ENCODE data around the gene TTC27.

The TTC27 gene

GRCh38 chr2:32758232-32758631 is 130.4 kb downstream of the TTC27 start:
- DNase-seq = no peak

- no peak for DNase-seq
Observed at GRCh38 chr2:32760628-32761027, 132.8 kb downstream of the TTC27 start.

DNA sequence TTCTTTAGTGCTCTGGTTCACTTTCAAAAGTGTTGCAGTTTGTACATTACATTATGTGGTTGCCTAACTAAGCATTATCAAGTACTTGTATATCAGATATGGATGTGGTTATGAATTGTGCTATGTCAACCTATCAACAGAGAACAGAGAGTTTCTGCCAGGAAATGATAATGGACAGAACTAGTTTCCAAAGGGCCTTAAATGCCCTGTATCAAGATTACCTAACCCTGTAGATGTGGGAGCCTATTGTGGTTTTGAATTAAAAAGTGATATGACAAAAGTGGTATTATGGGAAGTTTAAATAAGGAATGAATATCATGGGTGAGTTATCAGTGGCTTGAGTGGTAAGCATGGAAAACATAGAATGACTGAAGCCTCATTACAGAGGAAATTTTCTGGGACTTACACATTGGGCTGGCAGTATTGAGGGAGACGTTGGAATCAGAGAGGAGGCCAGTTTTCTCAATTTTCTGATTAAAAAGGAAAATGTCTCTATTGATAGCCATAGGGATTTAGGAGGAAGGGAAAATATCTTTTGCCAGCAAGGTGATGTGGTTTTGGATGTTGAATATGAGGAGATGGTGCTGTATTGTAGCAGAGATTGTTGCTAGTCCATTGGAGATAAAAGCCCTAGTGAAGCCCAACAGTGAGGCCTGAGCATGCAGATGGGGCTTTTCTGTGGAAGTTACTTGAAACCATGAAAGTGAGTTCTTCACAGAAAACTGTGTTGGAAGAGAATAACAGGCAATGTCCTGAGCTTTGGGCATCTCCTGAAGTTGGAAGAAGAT is 140.7 kb downstream of the TTC27 start:
- DNase-seq = no peak

GRCh38 chr2:32770360-32770759 is 142.5 kb downstream of the TTC27 start:
- DNase-seq = no peak

- no peak for DNase-seq
Observed at GRCh38 chr2:32772638-32773447, 145.0 kb downstream of the TTC27 start.

DNA sequence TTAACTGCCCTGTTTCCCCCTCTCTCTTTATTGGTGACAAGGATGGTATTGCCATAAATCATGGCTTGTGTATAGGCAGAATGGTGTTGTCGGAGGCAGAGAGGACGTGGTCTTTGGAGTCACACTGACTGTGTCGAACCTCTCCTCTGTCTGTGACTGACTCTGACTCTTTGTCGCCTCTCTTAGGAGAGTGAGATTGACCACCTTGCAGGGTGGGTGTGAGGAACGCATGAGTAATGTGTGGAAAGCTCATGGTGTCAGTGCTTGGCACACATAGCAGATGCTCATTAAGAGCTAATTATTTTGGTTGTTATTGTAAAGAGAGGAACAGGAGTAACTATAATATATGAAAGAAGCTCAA is 145.6 kb downstream of the TTC27 start:
- DNase-seq = no peak

GRCh38 chr2:32775954-32776353 is 148.1 kb downstream of the TTC27 start:
- no peak for DNase-seq

- DNase-seq = no peak
Observed at GRCh38 chr2:32777714-32778113, 149.9 kb downstream of the TTC27 start.

- DNase-seq = no peak
Observed at GRCh38 chr2:32780961-32781360, 153.1 kb downstream of the TTC27 start.

DNA sequence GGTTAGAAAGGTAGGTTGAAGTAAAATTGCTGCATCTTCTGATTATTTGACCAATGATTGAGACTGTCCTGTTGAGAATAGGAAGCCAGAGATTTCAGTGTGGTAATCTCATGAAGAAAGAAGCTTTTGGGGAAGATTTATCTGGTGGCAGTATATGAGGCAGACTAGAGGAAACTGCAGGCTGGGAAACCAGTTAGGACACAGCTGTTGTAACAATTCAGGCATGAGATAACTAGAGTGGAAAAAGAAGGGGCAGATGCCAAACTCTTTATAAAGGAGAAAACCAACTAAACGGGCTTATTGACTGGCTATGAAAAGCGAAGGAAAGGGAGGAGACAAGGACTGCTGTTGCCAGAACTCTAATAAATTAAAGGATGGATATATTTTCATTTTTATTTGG is 155.6 kb downstream of the TTC27 start:
- DNase-seq = no peak

GRCh38 chr2:32783933-32784332 is 156.1 kb downstream of the TTC27 start:
- DNase-seq = no peak

DNA sequence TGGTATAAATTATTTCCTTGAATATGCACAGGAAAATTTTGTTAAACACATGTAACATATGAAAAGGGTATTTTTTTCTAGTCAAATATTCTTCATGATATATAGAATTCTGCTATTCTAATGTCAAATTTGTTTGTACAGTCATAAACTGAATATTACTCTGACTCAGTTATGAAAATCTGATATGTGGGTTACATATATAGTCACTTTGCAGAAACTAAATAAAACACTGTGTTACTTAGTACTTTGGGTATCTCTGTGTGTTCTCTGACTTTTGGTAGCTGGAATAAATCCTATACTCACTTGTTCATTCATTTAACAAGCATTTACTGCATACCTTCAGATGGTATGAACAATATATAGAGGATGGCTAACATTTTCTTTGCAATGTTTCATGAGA is 159.4 kb downstream of the TTC27 start:
- no peak for DNase-seq

GRCh38 chr2:32788114-32788513 is 160.3 kb downstream of the TTC27 start:
- no peak for DNase-seq

GRCh38 chr2:32792416-32792815 is 164.6 kb downstream of the TTC27 start:
- no peak for DNase-seq

DNA sequence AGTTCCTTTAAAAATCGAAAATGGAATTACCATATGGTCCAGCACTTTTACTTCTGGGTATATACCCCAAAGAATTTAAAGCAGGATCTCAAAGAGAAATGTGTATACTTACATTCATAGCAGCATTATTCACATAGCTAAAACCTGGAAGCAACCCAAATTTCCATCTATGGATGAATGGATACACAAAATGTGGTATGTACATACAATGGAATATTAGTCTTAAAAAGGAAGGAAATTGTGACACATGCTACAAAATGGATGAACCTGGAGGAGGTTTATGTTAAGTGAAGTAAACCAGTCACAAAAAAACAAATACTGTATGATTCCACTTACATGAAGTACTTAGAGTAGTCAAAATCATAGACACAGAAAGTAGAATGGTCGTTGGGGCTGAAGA is 171.0 kb downstream of the TTC27 start:
- DNase-seq = no peak

DNA sequence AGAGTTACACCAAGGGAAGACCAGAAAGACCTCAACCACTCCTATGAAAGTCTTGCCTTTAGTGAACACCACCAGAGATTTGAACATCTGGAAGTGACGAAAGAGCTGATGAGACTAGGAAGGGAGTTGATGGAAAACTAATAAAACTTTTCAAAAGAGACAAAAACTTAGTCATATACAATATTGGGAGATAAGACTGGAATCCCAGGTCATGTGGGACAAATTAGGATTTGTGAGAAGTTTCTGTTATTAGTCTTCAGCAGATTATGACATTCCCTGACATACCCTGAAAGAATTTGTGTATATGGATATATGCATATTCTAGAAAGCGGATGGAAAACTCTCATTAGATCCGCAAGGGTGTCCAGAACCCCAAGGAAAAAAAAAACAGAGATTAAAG is 173.9 kb downstream of the TTC27 start:
- no peak for DNase-seq

GRCh38 chr2:32802877-32803276 is 175.0 kb downstream of the TTC27 start:
- no peak for DNase-seq

DNA sequence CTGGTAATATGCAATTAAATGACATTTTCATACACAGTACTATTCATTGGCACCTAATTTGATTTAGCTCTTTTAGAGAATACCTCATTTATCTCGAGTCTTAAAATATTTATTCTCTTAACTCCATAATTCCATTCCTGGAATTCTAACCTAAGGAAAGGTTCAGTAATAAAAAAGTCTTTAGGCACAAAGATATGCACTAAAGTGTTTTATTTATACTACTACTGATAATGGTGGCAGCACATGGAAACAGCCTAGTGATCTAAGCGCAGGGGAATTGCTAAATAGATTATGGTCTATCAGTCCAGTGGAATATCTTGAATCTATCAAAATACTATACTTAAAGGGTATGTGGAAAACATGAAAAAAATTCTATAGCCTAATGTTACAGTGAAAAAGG is 176.4 kb downstream of the TTC27 start:
- DNase-seq = no peak

- no peak for DNase-seq
Observed at GRCh38 chr2:32805104-32806095, 177.6 kb downstream of the TTC27 start.

DNA sequence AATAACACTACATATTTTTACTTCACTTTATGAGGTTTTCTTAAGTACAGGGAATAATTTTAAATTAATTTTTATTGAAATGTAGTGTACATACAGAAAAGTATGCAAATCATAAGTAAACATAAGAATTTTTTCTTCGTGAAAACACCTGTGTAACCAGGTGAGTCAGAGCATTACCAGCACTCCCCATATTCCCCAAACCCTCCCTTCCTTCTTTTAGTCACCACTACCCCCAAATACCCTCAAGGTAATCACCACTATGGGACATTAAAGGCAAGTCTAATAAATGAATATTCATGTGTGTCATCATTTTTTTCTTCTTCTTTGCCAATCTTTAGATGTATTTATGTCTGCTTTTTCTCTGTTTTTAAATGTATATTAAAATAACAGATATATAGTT is 179.0 kb downstream of the TTC27 start:
- no peak for DNase-seq

GRCh38 chr2:32807662-32808061 is 179.8 kb downstream of the TTC27 start:
- no peak for DNase-seq

GRCh38 chr2:32810909-32811495 is 183.2 kb downstream of the TTC27 start:
- no peak for DNase-seq

DNA sequence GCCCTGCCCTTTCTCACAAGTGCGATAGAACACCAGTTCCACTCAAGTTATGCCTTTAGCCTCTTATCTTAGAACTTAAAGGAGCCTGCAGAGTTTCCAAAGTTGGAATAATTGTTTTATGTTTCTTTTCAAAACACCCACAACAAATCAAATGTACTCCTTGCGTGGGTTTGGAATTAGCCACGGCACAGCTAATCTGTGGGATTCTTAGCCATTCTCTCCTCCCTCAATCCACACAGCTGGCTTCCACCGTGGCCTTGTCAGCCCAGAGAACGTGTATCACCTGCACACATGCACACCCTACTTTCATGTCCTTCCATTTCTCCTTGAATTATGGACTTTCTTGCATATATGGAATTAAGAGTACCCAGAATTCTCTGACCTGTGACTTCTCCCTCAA is 183.8 kb downstream of the TTC27 start:
- no peak for DNase-seq

Data from activated CD4-positive, CD25-positive, alpha-beta regulatory T cell (primary cell).